Measurements from ENCODE around the gene PTPA. TPM values are rescaled to one million over a fixed set of nuclear protein-coding genes. Genes with fewer than 3 reads are reported as not detected.

PTPA gene
- total and polyA plus RNA-seq, 2 experiments from 2014 or later: 60.9 to 72.3 TPM

DNA sequence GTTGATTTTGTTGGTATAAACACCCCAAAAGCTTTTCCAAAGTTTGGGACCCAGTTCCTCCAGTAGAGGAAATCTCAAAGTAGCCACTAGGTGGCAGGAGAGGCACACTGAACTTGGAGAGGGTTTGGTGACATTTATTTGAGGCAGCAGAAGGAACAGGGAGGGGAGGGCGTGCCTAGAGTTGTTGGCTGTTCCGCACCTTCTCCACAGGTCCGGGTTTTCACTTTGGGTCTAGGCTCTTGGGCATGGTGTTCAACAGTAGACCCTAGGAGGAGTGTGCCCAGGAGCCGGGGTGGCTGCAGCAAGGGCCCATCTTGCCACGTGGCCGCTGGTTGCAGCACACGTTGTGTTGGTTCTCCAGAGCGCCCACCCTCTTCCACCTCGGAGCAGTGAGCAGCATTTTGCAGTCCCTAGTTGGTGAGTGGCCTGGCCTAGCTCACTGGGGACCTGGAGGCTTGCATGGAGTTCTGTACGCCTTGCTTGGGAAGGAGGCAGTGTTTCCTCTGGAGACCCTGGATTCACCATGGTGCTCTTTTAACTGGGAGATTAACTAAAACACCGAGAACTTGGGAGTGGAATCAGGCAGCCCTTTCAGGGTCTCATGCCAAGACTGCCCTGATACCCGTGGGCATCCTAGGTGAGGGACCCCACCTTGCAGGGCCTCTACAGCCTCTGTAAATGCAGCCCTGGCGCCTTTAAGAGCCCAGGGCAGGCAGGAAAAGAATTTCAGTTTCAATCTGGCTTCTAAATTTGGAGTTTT is 28.2 kb downstream of the PTPA start:
- WGBS (ENCODE audit: low lambda C conversion rate, missing lambda C conversion rate): 10% methylated on average over 13 of the region's 13 CpGs
- H3K27me3 ChIP-seq: no peaks in the 10 kb centered on the region
- H3K9me2 ChIP-seq (replicated peaks; ENCODE audit: insufficient read depth): no peaks in the 10 kb centered on the region
- TF ChIP-seq, protein P1, sequence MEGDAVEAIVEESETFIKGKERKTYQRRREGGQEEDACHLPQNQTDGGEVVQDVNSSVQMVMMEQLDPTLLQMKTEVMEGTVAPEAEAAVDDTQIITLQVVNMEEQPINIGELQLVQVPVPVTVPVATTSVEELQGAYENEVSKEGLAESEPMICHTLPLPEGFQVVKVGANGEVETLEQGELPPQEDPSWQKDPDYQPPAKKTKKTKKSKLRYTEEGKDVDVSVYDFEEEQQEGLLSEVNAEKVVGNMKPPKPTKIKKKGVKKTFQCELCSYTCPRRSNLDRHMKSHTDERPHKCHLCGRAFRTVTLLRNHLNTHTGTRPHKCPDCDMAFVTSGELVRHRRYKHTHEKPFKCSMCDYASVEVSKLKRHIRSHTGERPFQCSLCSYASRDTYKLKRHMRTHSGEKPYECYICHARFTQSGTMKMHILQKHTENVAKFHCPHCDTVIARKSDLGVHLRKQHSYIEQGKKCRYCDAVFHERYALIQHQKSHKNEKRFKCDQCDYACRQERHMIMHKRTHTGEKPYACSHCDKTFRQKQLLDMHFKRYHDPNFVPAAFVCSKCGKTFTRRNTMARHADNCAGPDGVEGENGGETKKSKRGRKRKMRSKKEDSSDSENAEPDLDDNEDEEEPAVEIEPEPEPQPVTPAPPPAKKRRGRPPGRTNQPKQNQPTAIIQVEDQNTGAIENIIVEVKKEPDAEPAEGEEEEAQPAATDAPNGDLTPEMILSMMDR (IDR thresholded peaks at IDR 0.05; ENCODE audit: poor library complexity): peak; percentile 93
- no peak for TF ChIP-seq EZH2 (IDR thresholded peaks at IDR 0.05; ENCODE audit: borderline replicate concordance)
- peak overlapping the region; percentile 100 for H3K27ac ChIP-seq
- H3K4me2 ChIP-seq: peak overlapping the region; percentile 82
- no peak overlapping the region for H2AFZ ChIP-seq
- no peaks in the 10 kb centered on the region for H4K20me1 ChIP-seq (ENCODE audit: insufficient read depth, poor library complexity, severe bottlenecking)
- H3K4me1 ChIP-seq (ENCODE audit: insufficient read depth): peaks cover 48% of the 10 kb centered on the region
- no peak overlapping the region for H3K4me3 ChIP-seq
- no peaks in the 10 kb centered on the region for H3K9me3 ChIP-seq (ENCODE audit: low read depth)
- no peaks in the 10 kb centered on the region for H3K36me3 ChIP-seq (replicated peaks; ENCODE audit: insufficient read depth, low read depth)
- DNase-seq (ENCODE audit: low spot score): peak; percentile 92
- peaks cover 28% of the 10 kb centered on the region for H3K79me2 ChIP-seq

GRCh38 chr9:129139993-129140396 is 28.8 kb downstream of the PTPA start:
- DNase-seq (ENCODE audit: low spot score): peak; percentile 98
- Histone ChIP-seq H3K27ac (peak overlapping the region; percentile 100), H3K4me2 (peak overlapping the region; percentile 82), H2AFZ (no peak overlapping the region), H3K79me2 (peaks cover 33% of the 10 kb centered on the region), H3K4me3 (peak overlapping the region; percentile 20), H3K27me3 (no peaks in the 10 kb centered on the region), H3K36me3 (replicated peaks; ENCODE audit: insufficient read depth, low read depth) (no peaks in the 10 kb centered on the region), H4K20me1 (ENCODE audit: insufficient read depth, poor library complexity, severe bottlenecking) (no peaks in the 10 kb centered on the region), H3K9me3 (ENCODE audit: low read depth) (no peaks in the 10 kb centered on the region), H3K4me1 (ENCODE audit: insufficient read depth) (peaks cover 51% of the 10 kb centered on the region), H3K9me2 (replicated peaks; ENCODE audit: insufficient read depth) (no peaks in the 10 kb centered on the region)
- WGBS (ENCODE audit: low lambda C conversion rate, missing lambda C conversion rate): 0% methylated on average over 11 of the region's 11 CpGs
- TF ChIP-seq EZH2phosphoT487 (IDR thresholded peaks at IDR 0.05; ENCODE audit: low read depth, severe bottlenecking, unreplicated experiment) (no peak), EZH2 (IDR thresholded peaks at IDR 0.05; ENCODE audit: borderline replicate concordance) (no peak)
- TF ChIP-seq, protein P1 (IDR thresholded peaks at IDR 0.05; ENCODE audit: poor library complexity): no peak

- Histone ChIP-seq H3K4me3 (peak overlapping the region; percentile 20), H3K4me2 (peak overlapping the region; percentile 82), H3K9me3 (ENCODE audit: low read depth) (no peaks in the 10 kb centered on the region), H3K27ac (peak overlapping the region; percentile 100), H3K36me3 (replicated peaks; ENCODE audit: insufficient read depth, low read depth) (no peaks in the 10 kb centered on the region), H3K79me2 (peaks cover 38% of the 10 kb centered on the region), H2AFZ (no peak overlapping the region), H4K20me1 (ENCODE audit: insufficient read depth, poor library complexity, severe bottlenecking) (no peaks in the 10 kb centered on the region), H3K4me1 (ENCODE audit: insufficient read depth) (peaks cover 56% of the 10 kb centered on the region), H3K27me3 (no peaks in the 10 kb centered on the region), H3K9me2 (replicated peaks; ENCODE audit: insufficient read depth) (no peaks in the 10 kb centered on the region)
- TF ChIP-seq EZH2 (IDR thresholded peaks at IDR 0.05; ENCODE audit: borderline replicate concordance): no peak
- no peak for TF ChIP-seq EZH2phosphoT487 (IDR thresholded peaks at IDR 0.05; ENCODE audit: low read depth, severe bottlenecking, unreplicated experiment)
- TF ChIP-seq, protein P1 (IDR thresholded peaks at IDR 0.05; ENCODE audit: poor library complexity): no peak
- WGBS (ENCODE audit: low lambda C conversion rate, missing lambda C conversion rate): 14% methylated on average over 7 of the region's 8 CpGs
- peak; percentile 68 for DNase-seq (ENCODE audit: low spot score)
Observed at GRCh38 chr9:129140397-129141065, 29.3 kb downstream of the PTPA start.

Data from hepatocyte (in vitro differentiated cells).